Neuronal stem cell (in vitro differentiated cells): Measurements from ENCODE around the gene S100G. TPM values are rescaled to one million over a fixed set of nuclear protein-coding genes. Genes with fewer than 3 reads are reported as not detected.

Source experiments
- DNase-seq: peaks from one replicate; pipeline ENCODE4 v3.0.0-alpha.2; 2013; ENCODE audit warnings: low spot score
- H2AFZ ChIP-seq: one replicate; pipeline ENCODE4 v1.6.1; 2013; ENCODE audit warnings: mild to moderate bottlenecking, low read length, inconsistent platforms
- H2AK5ac ChIP-seq: 2 replicates; pipeline ENCODE4 v1.6.1; 2013; ENCODE audit warnings: low read depth, mild to moderate bottlenecking, inconsistent platforms, low read length, moderate library complexity, mixed read lengths
- H2BK120ac ChIP-seq: 2 replicates; pipeline ENCODE4 v1.6.1; 2013; ENCODE audit warnings: low read depth, mild to moderate bottlenecking, inconsistent platforms, low read length, moderate library complexity, mixed read lengths
- H2BK12ac ChIP-seq: one replicate; pipeline ENCODE4 v1.6.1; 2013; ENCODE audit warnings: low read length, inconsistent platforms
- H2BK15ac ChIP-seq: 2 replicates; pipeline ENCODE4 v1.6.1; 2013; ENCODE audit warnings: mild to moderate bottlenecking, low read length, inconsistent platforms, mixed read lengths
- H2BK5ac ChIP-seq: one replicate; pipeline ENCODE4 v1.6.1; 2013; ENCODE audit warnings: inconsistent platforms, mild to moderate bottlenecking, low read length, moderate library complexity
- H3K14ac ChIP-seq: one replicate; pipeline ENCODE4 v1.6.1; 2013; ENCODE audit warnings: low read length, inconsistent platforms
- H3K18ac ChIP-seq: 2 replicates; pipeline ENCODE4 v1.6.1; 2013; ENCODE audit warnings: low read length, inconsistent platforms
- H3K23ac ChIP-seq: 2 replicates; pipeline ENCODE4 v1.6.1; 2013; ENCODE audit warnings: low read depth, mild to moderate bottlenecking, mixed read lengths, low read length, inconsistent platforms; ENCODE audit not compliant: poor library complexity
- H3K27ac ChIP-seq: replicated peaks from 3 replicates; pipeline ENCODE4 v1.5.1; 2013; ENCODE audit warnings: low read length, inconsistent platforms
- H3K27me3 ChIP-seq, 3 experiments: 2 replicates each; pipeline ENCODE4 v1.6.1; 2013; ENCODE audit warnings: low read length in 3 of 3, mild to moderate bottlenecking in 2 of 3, inconsistent platforms in 1 of 3, low read depth in 1 of 3, mixed read lengths in 1 of 3, moderate library complexity in 1 of 3; ENCODE audit not compliant: control insufficient read depth in 3 of 3, insufficient read depth in 3 of 3
- H3K36me3 ChIP-seq, 2 donors: replicated peaks in 1 of 2; 2 replicates each; pipeline ENCODE4 v1.6.1; 2013; ENCODE audit warnings: low read length in 2 of 2; ENCODE audit not compliant: control insufficient read depth in 2 of 2, insufficient read depth in 2 of 2
- H3K4ac ChIP-seq: 2 replicates; pipeline ENCODE4 v1.6.1; 2013; ENCODE audit warnings: inconsistent platforms, mild to moderate bottlenecking, low read length, moderate library complexity
- H3K4me1 ChIP-seq, 2 donors: 1 replicate in 1 of 2; 2 replicates in 1 of 2; pipeline ENCODE4 v1.6.1; 2013; ENCODE audit warnings: low read length in 2 of 2, low read depth in 1 of 2; ENCODE audit not compliant: control insufficient read depth in 2 of 2, insufficient read depth in 1 of 2
- H3K4me2 ChIP-seq: one replicate; pipeline ENCODE4 v1.6.1; 2013; ENCODE audit warnings: mild to moderate bottlenecking, low read length, inconsistent platforms; ENCODE audit not compliant: insufficient read depth, poor library complexity, severe bottlenecking
- H3K4me3 ChIP-seq, 2 donors: 2 replicates each; pipeline ENCODE4 v1.5.1; 2013; ENCODE audit warnings: low read length in 2 of 2, mild to moderate bottlenecking in 2 of 2, inconsistent platforms in 1 of 2, moderate library complexity in 1 of 2
- H3K79me1 ChIP-seq: one replicate; pipeline ENCODE4 v1.6.1; 2013; ENCODE audit warnings: low read depth, mild to moderate bottlenecking, inconsistent platforms, low read length, moderate library complexity
- H3K9ac ChIP-seq: one replicate; pipeline ENCODE4 v1.6.1; 2013; ENCODE audit warnings: mild to moderate bottlenecking, low read depth, low read length, inconsistent platforms; ENCODE audit not compliant: poor library complexity
- H3K9me3 ChIP-seq, 2 donors: replicated peaks in 1 of 2; 2 replicates each; pipeline versions ENCODE3 to v1.6.1; 2013; ENCODE audit warnings: low read length in 2 of 2, mild to moderate bottlenecking in 2 of 2, inconsistent platforms in 1 of 2, low read depth in 1 of 2, mixed read lengths in 1 of 2, moderate library complexity in 1 of 2; ENCODE audit not compliant: control insufficient read depth in 2 of 2, insufficient read depth in 1 of 2
- H4K8ac ChIP-seq: one replicate; pipeline ENCODE4 v1.6.1; 2013; ENCODE audit warnings: low read depth, mild to moderate bottlenecking, inconsistent platforms, low read length, moderate library complexity
- H4K91ac ChIP-seq: one replicate; pipeline ENCODE4 v1.6.1; 2013; ENCODE audit warnings: low read length, low read depth, mild to moderate bottlenecking, inconsistent platforms; ENCODE audit not compliant: poor library complexity
- whole genome bisulfite sequencing, 2 donors: extraction: QIAGEN DNeasy Blood & Tissue Kit; methylation state at CpG; one replicate each; pipeline ENCODE4 v1.1.7; 2013; ENCODE audit warnings: missing lambda C conversion rate in 2 of 2, mixed read lengths in 1 of 2; ENCODE audit not compliant: insufficient read length in 2 of 2, insufficient replicate concordance in 1 of 2; ENCODE audit errors: extremely low coverage in 2 of 2; 5-methylcytosine and 5-hydroxymethylcytosine counted together
- small RNA-seq: library from polyadenylated mRNA; stranded (forward); fragments of <200 nt; extraction: miRNeasy Mini kit (QIAGEN cat#:217004); gene quantifications from one replicate; pipeline ENCODE3, GENCODE V24; 2013; ENCODE audit not compliant: insufficient read depth

Gene S100G

GRCh38 chrX:16699389-16699788, 49.4 kb downstream of the S100G start:
- Histone ChIP-seq H3K27me3 (no peaks in the 10 kb centered on the region), H4K8ac (no peak overlapping the region)
- no CpG with 5 or more reads among the region's 6 CpGs for WGBS, 2 donors

GRCh38 chrX:16700734-16701133, 50.8 kb downstream of the S100G start:
- Histone ChIP-seq H3K36me3 (peaks cover 9 to 66% of the 10 kb centered on the region in 2 donors), H3K4me3 (no peak overlapping the region), H2AK5ac (no peak overlapping the region), H3K27ac (no peak overlapping the region), H3K27me3 (no peaks in the 10 kb centered on the region), H2BK120ac (no peak overlapping the region), H4K91ac (no peak overlapping the region), H3K79me1 (no peaks in the 10 kb centered on the region), H3K14ac (no peak overlapping the region), H2AFZ (no peak overlapping the region), H3K9me3 (no peaks in the 10 kb centered on the region), H2BK12ac (no peak overlapping the region), H2BK15ac (no peak overlapping the region), H3K4me1 (no peaks in the 10 kb centered on the region), H3K4ac (no peak overlapping the region), H4K8ac (no peak overlapping the region), H3K23ac (no peak overlapping the region), H2BK5ac (no peak overlapping the region), H3K4me2 (no peak overlapping the region), H3K18ac (no peak overlapping the region), H3K9ac (no peak overlapping the region)
- WGBS, 2 donors, result no CpG with 5 or more reads among the region's 2 CpGs
- DNase-seq, result no peak

More at GRCh38 chrX:16699389-16699788, 49.4 kb downstream of the S100G start:
- Histone ChIP-seq H2AFZ (no peak overlapping the region), H3K9ac (no peak overlapping the region), H3K4me2 (no peak overlapping the region), H3K9me3 (no peaks in the 10 kb centered on the region), H3K27ac (no peak overlapping the region), H2BK120ac (no peak overlapping the region), H2BK15ac (no peak overlapping the region), H3K4me1 (no peaks in the 10 kb centered on the region), H3K79me1 (no peaks in the 10 kb centered on the region), H3K4me3 (no peak overlapping the region), H3K18ac (no peak overlapping the region), H3K36me3 (peaks cover 9 to 65% of the 10 kb centered on the region in 2 donors), H3K4ac (no peak overlapping the region), H2BK12ac (no peak overlapping the region), H2BK5ac (no peak overlapping the region), H2AK5ac (no peak overlapping the region), H3K14ac (no peak overlapping the region), H4K91ac (no peak overlapping the region), H3K23ac (no peak overlapping the region)
- no peak for DNase-seq

- H2AFZ ChIP-seq, result no peak overlapping the region
- H3K79me1 ChIP-seq, result no peaks in the 10 kb centered on the region
- WGBS, 2 donors, result no CpG with 5 or more reads among the region's 15 CpGs
- no peak overlapping the region for H4K8ac ChIP-seq
- peaks cover 6 to 56% of the 10 kb centered on the region in 2 donors for H3K36me3 ChIP-seq
- H3K4me3 ChIP-seq, result no peak overlapping the region
- H2BK5ac ChIP-seq, result no peak overlapping the region
- no peak overlapping the region for H2BK15ac ChIP-seq
- no peak overlapping the region for H3K4me2 ChIP-seq
- no peak overlapping the region for H4K91ac ChIP-seq
- H3K9ac ChIP-seq, result no peak overlapping the region
- H3K4me1 ChIP-seq, result no peaks in the 10 kb centered on the region
- H3K18ac ChIP-seq, result no peak overlapping the region
- no peak overlapping the region for H3K14ac ChIP-seq
- no peak overlapping the region for H2BK120ac ChIP-seq
- no peak for DNase-seq
- H3K27ac ChIP-seq, result no peak overlapping the region
- H3K4ac ChIP-seq, result no peak overlapping the region
- H3K27me3 ChIP-seq, result no peaks in the 10 kb centered on the region
- H3K23ac ChIP-seq, result no peak overlapping the region
- no peaks in the 10 kb centered on the region for H3K9me3 ChIP-seq
- H2AK5ac ChIP-seq, result no peak overlapping the region
- H2BK12ac ChIP-seq, result no peak overlapping the region
Observed at GRCh38 chrX:16702700-16703599, 53.0 kb downstream of the S100G start.

Small RNA genes lying within 50 kb of the gene (small RNA-seq; reads per million reads assigned to genes)
- gene MIR548AM, result not detected
